GM19395 (cell line): ENCODE results near the gene URI1.

Experiments used
- ATAC-seq: cut with Tn5 transposase; IDR thresholded peaks from one replicate; pipeline ENCODE4 v1.9.1; 2021; ENCODE audit warnings: mild to moderate bottlenecking, moderate library complexity; ENCODE audit not compliant: unreplicated experiment

URI1 gene

GRCh38 chr19:29967623-29968022 lies 25.6 kb downstream of the URI1 start:
- no peak for ATAC-seq

GRCh38 chr19:29969891-29970290 lies 27.9 kb downstream of the URI1 start:
- ATAC-seq: no peak

- no peak for ATAC-seq
Observed at GRCh38 chr19:29971002-29971401, 29.0 kb downstream of the URI1 start.

GRCh38 chr19:29971648-29972047 lies 29.6 kb downstream of the URI1 start:
- ATAC-seq: no peak

GRCh38 chr19:29974701-29975100 lies 32.7 kb downstream of the URI1 start:
- no peak for ATAC-seq

- ATAC-seq: no peak
Observed at GRCh38 chr19:29976151-29976943, 34.3 kb downstream of the URI1 start.

- ATAC-seq: no peak
Observed at GRCh38 chr19:29978080-29978479, 36.0 kb downstream of the URI1 start.

- no peak for ATAC-seq
Observed at GRCh38 chr19:29983568-29983967, 41.5 kb downstream of the URI1 start.

- no peak for ATAC-seq
Observed at GRCh38 chr19:29985196-29985595, 43.2 kb downstream of the URI1 start.

- no peak for ATAC-seq
Observed at GRCh38 chr19:29988351-29988750, 46.3 kb downstream of the URI1 start.

GRCh38 chr19:29992233-29992867 lies 50.3 kb downstream of the URI1 start:
- no peak for ATAC-seq

- no peak for ATAC-seq
Observed at GRCh38 chr19:29999490-29999889, 57.5 kb downstream of the URI1 start.

GRCh38 chr19:30000862-30001261 lies 58.8 kb downstream of the URI1 start:
- ATAC-seq: no peak

- no peak for ATAC-seq
Observed at GRCh38 chr19:30001301-30001700, 59.3 kb downstream of the URI1 start.

- ATAC-seq: no peak
Observed at GRCh38 chr19:30001791-30002190, 59.8 kb downstream of the URI1 start.

GRCh38 chr19:30003866-30004265 lies 61.8 kb downstream of the URI1 start:
- no peak for ATAC-seq

GRCh38 chr19:30004403-30004802 lies 62.4 kb downstream of the URI1 start:
- no peak for ATAC-seq

- no peak for ATAC-seq
Observed at GRCh38 chr19:30006207-30006606, 64.2 kb downstream of the URI1 start.

- no peak for ATAC-seq
Observed at GRCh38 chr19:30008169-30008568, 66.1 kb downstream of the URI1 start.

GRCh38 chr19:30009013-30009412 lies 67.0 kb downstream of the URI1 start:
- ATAC-seq: no peak

- no peak for ATAC-seq
Observed at GRCh38 chr19:30011051-30011578, 69.1 kb downstream of the URI1 start.

GRCh38 chr19:30014770-30015169 lies 72.7 kb downstream of the URI1 start:
- ATAC-seq: no peak
